IgD-negative memory B cell (primary cell): Measurements from ENCODE around the gene TROAP. TPM values are rescaled to one million over a fixed set of nuclear protein-coding genes. Genes with fewer than 3 reads are reported as not detected.

Source experiments
- H3K27ac Mint-ChIP-seq, 3 donors: one replicate each; pipeline ENCODE4 v1.8.0; 2020 to 2022; ENCODE audit warnings: mild to moderate bottlenecking in 3 of 3, mixed read lengths in 3 of 3, moderate library complexity in 1 of 3
- H3K27me3 Mint-ChIP-seq: one replicate; pipeline ENCODE4 v1.8.0; 2021; ENCODE audit warnings: mixed read lengths
- H3K36me3 Mint-ChIP-seq: one replicate; pipeline ENCODE4 v1.8.0; 2020; ENCODE audit warnings: mild to moderate bottlenecking, mixed read lengths
- H3K4me1 Mint-ChIP-seq, 3 donors: one replicate each; pipeline ENCODE4 v1.8.0; 2020 to 2022; ENCODE audit warnings: mixed read lengths in 3 of 3, mild to moderate bottlenecking in 1 of 3
- H3K4me3 Mint-ChIP-seq, 4 donors: one replicate each; pipeline ENCODE4 v1.8.0; 2020 to 2022; ENCODE audit warnings: mild to moderate bottlenecking in 4 of 4, mixed read lengths in 4 of 4, moderate library complexity in 3 of 4
- H3K9me3 Mint-ChIP-seq, 3 donors: one replicate each; pipeline ENCODE4 v1.8.0; 2020 to 2021; ENCODE audit warnings: mixed read lengths in 3 of 3, mild to moderate bottlenecking in 1 of 3
- polyA plus RNA-seq: library from polyadenylated mRNA; unstranded; fragments of 300-500 nt; fragmentation: Illumina TruSeq; gene quantifications from one replicate; pipeline ENCODE4 v1.2.3, GENCODE V29; 2021

The TROAP gene
- polyA plus RNA-seq, 1 donor from 2014 or later: not detected

DNA sequence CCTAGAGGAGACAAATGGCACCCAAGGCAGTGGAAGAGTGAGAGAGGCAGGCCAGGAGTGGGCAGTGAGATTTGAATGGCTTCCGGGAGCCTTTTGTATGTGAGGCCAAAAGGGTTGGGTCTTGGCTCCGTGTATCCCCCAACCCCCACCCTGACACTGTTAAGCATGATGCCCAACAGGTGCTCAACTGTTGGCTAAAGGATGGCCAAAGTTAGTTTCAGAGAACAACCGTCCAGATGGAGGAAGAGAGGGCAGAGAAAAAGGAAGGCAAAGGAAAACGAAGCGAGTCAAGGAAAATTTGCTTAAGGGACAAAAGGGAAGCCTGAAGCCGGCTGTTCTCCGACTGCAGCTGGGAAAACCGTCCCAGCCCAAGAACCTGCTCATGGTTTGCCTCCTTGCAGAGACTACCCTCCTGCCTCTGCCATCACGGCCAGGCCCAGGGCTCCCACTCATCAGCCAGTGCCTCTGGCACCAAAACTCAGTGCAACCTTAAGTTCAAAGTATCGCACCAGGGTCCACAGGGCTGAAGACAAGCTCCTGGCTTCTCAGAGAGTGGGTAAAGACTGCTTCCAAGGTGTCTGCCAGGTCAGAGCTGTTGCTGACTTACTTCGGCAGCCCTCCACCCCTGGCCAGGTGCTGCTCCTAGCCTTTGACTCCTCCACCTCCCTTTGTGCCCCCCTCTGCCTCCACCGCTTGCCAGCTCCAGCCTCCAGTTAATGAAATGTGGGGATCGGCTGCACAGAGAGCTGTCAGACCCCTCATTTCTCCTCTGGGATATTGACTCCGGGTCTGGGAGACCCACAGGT is 18.1 kb downstream of the TROAP start:
- Mint-ChIP-seq H3K36me3 (no peaks in the 10 kb centered on the region), H3K27ac (peak overlapping the region in 1 of 3 donors; percentile 47), H3K27me3 (peaks cover 46% of the 10 kb centered on the region), H3K9me3 (peaks cover 0 to 1% (median 0%) of the 10 kb centered on the region in 3 donors), H3K4me3 (peak overlapping the region; percentile 19 to 75 (median 34)), H3K4me1 (peaks cover 15 to 19% (median 15%) of the 10 kb centered on the region in 3 donors)

DNA sequence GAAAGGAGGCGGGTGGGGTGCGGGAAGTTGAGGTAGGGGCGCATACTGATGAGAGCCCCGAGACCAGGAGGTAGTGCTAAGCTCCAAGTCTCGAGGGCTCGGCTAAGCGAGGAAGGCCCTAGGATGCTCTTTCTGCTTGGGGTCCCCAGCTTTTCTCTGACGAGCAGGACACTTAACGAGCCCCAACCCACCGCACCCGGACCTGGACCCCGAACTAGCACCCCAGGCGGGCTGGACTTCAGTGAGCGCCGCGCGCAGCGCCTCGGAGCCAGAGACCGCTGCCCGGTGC is 18.7 kb downstream of the TROAP start:
- H3K36me3 Mint-ChIP-seq: no peaks in the 10 kb centered on the region
- peaks cover 0 to 1% (median 0%) of the 10 kb centered on the region in 3 donors for H3K9me3 Mint-ChIP-seq
- H3K27me3 Mint-ChIP-seq: peaks cover 48% of the 10 kb centered on the region
- H3K4me3 Mint-ChIP-seq: peak overlapping the region; percentile 19 to 61 (median 38)
- H3K27ac Mint-ChIP-seq: no peak overlapping the region
- peaks cover 16 to 19% (median 18%) of the 10 kb centered on the region in 3 donors for H3K4me1 Mint-ChIP-seq

DNA sequence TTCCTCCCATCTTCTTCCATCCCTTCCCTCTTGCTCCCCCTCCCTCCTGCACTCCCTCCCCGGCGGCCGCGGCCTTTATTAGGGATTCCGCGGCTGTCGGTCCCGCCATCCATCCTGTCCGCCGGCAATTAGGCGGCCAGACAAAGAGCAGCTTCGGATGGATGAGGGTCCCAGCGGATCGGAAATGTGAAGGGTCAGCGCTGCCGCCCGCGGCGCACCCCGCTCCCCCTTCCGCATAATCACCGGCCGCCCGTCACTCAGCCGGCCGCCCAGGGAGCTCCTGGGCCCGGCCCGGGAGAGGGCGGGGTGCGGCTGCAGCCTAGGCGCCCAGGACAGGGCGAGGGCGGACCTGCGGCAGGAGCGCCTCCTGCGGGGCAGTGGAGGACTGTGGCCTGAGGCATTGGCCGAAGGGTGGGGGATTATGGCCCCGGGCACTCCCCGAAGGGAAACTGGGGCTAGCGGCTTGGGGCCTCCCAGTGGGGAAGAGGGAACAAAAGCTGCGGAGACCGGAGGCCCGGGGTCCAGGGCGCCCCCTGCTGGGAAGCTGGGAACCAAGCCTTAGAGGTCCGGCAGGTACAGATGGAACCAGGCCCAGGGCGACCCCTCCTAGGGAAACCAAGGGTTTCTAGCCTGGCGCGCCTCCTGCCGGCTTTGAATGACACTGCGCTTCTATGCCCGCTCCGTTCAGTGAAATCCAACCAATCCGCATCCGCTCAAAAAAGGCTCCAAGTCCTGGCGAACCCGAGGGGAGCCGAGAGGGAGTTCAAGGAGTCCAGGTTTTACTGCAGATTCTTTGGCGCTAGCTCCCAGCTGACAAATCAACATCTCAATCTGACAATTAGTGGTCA is 19.2 kb downstream of the TROAP start:
- Mint-ChIP-seq H3K4me1 (peaks cover 20 to 22% (median 22%) of the 10 kb centered on the region in 3 donors), H3K4me3 (peak overlapping the region; percentile 73 to 91 (median 90)), H3K9me3 (peaks cover 0 to 1% (median 0%) of the 10 kb centered on the region in 3 donors), H3K27me3 (peaks cover 49% of the 10 kb centered on the region), H3K27ac (peak overlapping the region in 2 of 3 donors; percentile 73 to 86), H3K36me3 (no peaks in the 10 kb centered on the region)

DNA sequence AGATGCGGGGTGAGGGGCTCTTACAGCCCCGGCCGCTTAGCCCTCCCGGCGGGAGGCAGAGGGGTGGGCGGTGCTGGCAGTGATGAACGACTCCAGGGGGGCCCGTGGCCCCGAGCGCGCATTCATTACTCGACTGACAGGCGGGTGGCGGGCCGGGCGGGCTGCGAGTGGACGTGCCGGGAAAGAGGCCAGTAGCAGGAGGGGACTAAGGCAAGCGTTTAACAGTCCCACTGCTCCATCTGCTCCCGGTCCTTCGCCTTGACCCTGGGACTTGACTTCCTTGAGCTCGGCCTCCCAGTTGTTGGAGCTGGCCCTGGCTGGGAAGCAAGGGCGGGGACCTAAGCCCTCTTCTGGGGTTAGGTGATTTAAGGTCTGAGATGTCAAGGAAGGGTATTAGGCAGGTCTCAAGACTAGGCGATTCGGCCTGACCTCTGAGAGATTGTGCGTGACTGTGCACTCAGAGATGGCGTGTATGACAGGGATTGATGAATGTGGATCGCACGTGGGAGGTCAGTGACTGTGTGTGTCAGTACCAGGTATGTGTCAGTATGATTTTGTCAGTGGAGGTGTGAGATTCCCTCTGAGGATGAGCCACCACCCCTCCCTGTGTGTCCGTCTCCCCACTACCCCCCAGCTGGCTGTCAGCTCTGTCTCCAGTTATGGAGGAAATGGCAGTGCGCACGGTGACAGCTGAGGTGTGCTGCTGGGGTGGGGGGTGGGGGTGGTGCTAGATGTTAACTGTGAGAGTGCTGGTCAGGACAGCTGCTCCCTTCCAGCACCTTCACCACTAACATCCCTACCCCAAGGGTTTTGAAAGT is 20.1 kb downstream of the TROAP start:
- peaks cover 0 to 1% (median 0%) of the 10 kb centered on the region in 3 donors for H3K9me3 Mint-ChIP-seq
- H3K4me3 Mint-ChIP-seq: peak overlapping the region; percentile 73 to 91 (median 90)
- H3K27ac Mint-ChIP-seq: peak overlapping the region; percentile 73 to 86 (median 86)
- H3K4me1 Mint-ChIP-seq: peaks cover 20 to 24% (median 23%) of the 10 kb centered on the region in 3 donors
- H3K27me3 Mint-ChIP-seq: peaks cover 50% of the 10 kb centered on the region
- no peaks in the 10 kb centered on the region for H3K36me3 Mint-ChIP-seq

DNA sequence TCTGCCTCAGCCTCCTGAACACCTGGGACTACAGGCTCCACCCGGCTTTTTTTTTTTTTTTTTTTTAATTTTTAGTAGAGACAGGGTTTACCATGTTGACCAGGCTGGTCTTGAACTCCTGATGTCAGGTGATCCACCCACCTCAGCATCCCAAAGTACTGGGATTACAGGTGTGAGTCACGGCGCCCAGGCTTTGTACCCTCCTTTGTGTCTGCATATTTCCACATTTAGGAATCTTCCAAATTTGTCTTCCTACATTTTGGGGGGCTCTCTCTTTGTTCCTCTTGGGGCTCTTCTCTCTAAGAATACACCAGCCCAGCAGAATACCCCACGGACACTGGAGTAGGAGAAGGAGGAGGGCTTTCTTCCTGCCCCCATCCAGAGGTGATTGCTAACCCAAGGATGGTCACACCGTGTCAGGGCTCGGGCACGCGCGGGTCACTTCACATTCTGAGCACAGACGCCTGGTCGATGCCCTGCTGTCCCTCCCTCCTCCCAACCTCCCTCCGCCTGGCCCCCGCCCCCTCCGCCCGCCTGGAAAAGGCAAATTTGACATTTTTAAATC is 21.5 kb downstream of the TROAP start:
- Mint-ChIP-seq H3K27me3 (peaks cover 49% of the 10 kb centered on the region), H3K27ac (peak overlapping the region in 1 of 3 donors; percentile 59), H3K36me3 (no peaks in the 10 kb centered on the region), H3K4me1 (peaks cover 22 to 24% (median 23%) of the 10 kb centered on the region in 3 donors), H3K9me3 (peaks cover 0 to 1% (median 0%) of the 10 kb centered on the region in 3 donors), H3K4me3 (peak overlapping the region; percentile 41 to 91 (median 64))

DNA sequence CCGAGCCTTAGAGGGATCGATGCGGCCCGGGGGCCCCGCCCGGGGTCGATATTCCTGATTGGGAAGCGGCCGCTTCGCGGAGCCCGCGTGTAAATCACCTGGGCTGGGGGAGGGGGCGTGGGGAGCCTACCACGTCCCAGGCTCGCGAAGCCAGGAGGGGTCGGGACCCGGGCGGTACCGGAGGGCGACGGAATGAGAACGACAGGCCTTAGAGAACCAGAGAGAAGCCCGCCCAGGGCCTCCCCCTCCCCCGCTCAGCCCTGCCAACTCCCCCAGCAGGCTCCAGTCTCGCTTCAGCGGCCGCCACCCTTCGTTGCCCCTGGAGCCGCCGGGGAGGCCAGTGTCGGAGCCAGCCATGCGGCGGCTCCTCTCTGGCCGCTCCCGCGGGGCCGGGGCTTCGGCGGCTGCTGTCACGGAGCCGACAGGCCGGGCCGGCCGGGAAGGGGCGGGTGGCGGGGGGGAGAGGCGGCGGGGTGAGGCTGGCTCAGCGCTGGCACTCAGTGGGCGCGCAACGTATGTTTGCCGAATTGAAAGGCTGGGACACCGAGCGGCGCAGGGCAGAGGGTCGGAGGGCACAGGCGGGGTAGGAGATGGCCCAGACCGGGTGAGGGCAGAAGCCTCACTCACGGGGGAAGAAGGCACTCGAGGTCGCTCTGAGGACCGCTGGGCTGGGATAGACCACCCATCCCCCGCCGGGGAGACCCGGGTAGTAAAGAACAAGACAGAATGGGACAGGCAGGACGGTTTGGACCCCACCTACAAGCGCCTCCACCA is 22.2 kb downstream of the TROAP start:
- H3K36me3 Mint-ChIP-seq: no peaks in the 10 kb centered on the region
- H3K4me1 Mint-ChIP-seq: peaks cover 21 to 23% (median 22%) of the 10 kb centered on the region in 3 donors
- peak overlapping the region in 1 of 3 donors; percentile 28 for H3K27ac Mint-ChIP-seq
- H3K27me3 Mint-ChIP-seq: peaks cover 48% of the 10 kb centered on the region
- H3K9me3 Mint-ChIP-seq: peaks cover 0 to 1% (median 0%) of the 10 kb centered on the region in 3 donors
- peak overlapping the region; percentile 55 to 91 (median 76) for H3K4me3 Mint-ChIP-seq

DNA sequence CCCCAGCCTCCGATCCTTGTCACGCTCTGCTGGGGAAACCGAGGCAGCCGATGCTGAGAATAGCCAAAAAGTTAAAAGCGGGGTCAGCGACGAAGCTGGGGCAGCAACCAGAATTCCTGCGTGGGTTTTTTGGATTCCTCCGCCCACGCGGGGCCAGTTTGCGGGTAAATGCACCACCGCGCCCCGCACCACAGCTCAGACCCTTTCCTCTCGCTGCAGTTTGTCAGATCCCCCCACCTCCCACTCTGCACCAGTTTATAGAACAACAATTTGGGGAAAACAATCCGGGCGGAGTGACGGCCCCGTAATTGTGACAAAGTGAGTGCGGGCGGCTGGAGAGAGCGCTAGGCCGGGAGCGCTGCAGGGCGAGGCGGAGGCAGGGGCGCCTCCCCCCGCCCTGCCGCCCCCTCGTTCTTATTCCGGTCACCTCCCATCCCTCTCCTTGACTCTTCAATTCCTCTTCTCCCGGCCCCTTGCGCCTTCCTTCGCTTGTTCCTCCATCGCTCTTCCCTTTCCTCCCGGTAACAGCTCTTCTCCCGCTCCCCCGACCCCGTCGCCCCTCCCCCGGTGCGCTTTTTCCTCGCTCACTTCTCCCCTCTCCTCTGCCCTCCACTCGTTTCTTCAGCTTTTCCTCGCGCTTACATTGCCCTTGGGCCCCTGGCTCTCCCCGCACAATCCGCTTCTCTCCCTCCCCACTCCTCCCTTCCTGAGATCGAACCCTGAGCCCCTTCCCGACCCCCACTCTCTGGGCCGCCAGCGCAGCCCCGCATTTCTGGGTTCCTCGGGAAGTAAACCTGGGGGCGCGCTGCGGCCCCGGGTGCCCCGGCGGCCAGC is 23.0 kb downstream of the TROAP start:
- peak overlapping the region; percentile 72 to 91 (median 84) for H3K4me3 Mint-ChIP-seq
- peaks cover 15 to 22% (median 19%) of the 10 kb centered on the region in 3 donors for H3K4me1 Mint-ChIP-seq
- peaks cover 50% of the 10 kb centered on the region for H3K27me3 Mint-ChIP-seq
- peaks cover 0 to 1% (median 0%) of the 10 kb centered on the region in 3 donors for H3K9me3 Mint-ChIP-seq
- H3K27ac Mint-ChIP-seq: peak overlapping the region in 2 of 3 donors; percentile 28 to 59
- H3K36me3 Mint-ChIP-seq: no peaks in the 10 kb centered on the region

DNA sequence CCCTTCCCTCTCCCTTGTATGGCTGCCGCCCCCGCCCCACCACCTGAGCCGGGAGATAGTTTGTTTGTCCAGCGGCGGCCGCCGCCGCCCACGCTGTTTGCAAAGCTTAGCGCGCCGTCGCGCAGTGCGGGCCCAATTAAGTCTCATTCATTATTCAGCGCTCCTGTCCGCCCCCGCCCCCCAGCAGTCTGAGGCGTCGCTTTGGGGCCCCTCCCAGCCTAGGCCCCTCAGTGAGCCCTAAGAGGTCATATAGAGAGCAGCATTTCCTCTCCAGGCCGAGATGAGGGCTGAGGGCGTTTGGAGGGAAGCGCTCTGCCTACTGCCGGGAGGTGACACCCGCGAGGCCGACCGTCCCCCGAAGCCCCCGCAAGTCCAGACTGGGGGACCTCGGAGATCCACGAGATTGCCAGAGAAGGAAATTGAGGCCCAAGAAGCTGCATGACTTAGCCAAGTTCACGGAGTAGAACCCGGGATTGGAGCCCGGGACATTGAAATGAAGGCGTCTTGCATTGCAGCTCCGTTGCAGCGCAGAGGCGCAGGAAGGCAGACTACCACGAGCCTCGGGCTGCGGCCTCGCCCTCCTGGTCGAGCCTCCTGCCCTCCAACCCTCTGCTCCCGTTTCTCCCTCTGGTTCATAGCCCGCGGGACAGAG is 23.7 kb downstream of the TROAP start, which contains the start of gene DNAJC22:
Gene DNAJC22 (plus strand): TSS at position 230 of the 652 bp plus-strand sequence. CDS start 1,985 bp downstream, outside the sequence.
- H3K9me3 Mint-ChIP-seq: peaks cover 0 to 1% (median 0%) of the 10 kb centered on the region in 3 donors
- H3K27me3 Mint-ChIP-seq: peaks cover 53% of the 10 kb centered on the region
- peak within 1 kb of the TSS; percentile 72 to 91 (median 84) for H3K4me3 Mint-ChIP-seq
- no peaks in the 10 kb centered on the region for H3K36me3 Mint-ChIP-seq
- H3K4me1 Mint-ChIP-seq: peaks cover 15 to 22% (median 19%) of the 10 kb centered on the region in 3 donors
- H3K27ac Mint-ChIP-seq: peak within 1 kb of the TSS; percentile 28 to 76 (median 59)

DNA sequence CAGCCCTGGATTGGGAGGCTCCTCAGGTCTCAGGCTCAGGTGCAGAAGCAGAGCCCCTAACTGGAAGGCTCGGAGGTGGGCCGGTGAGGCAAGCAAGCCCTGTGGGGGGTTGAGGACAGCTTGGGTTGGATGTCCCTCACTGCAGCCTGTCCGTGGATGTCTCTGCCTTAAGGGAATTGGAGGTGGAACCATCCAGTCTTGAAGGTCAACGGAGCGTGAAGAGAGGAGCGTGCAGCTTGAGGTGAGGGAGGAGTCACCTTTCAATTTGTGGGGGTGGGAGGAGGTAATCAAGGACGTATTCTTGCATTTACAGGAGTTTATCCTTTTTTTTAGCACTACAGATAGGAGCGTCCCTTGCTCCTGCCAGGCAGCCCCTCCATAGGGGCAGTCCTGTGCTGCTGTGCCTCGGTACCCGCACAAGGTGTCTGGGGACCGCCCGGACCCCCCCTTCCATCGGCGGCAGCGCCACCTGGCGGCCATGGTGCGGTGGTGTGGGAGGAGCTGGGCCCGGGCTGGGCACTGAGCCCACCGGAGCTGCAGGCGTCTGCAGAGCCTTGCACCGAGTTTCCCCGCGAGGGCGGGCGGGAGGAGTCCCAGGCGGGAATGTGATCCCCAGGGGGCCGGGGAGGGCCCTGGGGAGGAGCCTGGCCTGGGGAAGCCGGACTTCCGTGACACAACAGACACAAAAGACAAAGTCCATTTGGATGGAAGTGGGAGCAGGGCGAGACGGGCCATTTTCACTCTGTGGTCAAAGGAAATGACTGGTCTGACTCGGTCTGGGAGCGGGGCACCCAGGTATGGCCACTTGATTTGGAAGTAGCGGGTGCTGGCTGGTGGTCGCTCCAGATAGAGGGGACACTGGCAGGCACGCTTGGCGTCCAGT is 24.5 kb downstream of the TROAP start:
- Mint-ChIP-seq H3K36me3 (no peaks in the 10 kb centered on the region), H3K9me3 (peaks cover 0 to 1% (median 0%) of the 10 kb centered on the region in 3 donors), H3K27me3 (peaks cover 56% of the 10 kb centered on the region), H3K27ac (peak overlapping the region in 2 of 3 donors; percentile 39 to 76), H3K4me1 (peaks cover 13 to 21% (median 19%) of the 10 kb centered on the region in 3 donors), H3K4me3 (peak overlapping the region; percentile 71 to 90 (median 84))

DNA sequence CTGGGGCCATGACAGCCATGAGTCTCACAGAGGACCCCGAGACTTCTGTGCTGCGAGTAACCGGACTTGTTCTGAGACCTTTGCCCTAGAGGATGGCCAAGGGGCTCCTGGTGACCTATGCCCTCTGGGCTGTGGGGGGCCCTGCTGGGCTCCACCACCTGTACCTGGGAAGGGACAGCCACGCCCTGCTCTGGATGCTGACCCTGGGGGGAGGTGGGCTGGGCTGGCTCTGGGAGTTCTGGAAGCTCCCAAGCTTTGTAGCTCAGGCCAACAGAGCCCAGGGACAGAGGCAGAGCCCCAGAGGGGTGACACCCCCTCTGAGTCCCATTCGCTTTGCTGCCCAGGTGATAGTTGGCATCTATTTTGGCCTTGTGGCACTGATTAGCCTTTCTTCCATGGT is 25.7 kb downstream of the TROAP start:
- H3K27me3 Mint-ChIP-seq: peaks cover 60% of the 10 kb centered on the region
- peaks cover 13 to 15% (median 13%) of the 10 kb centered on the region in 3 donors for H3K4me1 Mint-ChIP-seq
- H3K9me3 Mint-ChIP-seq: peaks cover 0 to 1% (median 0%) of the 10 kb centered on the region in 3 donors
- peak overlapping the region in 1 of 3 donors; percentile 67 for H3K27ac Mint-ChIP-seq
- no peaks in the 10 kb centered on the region for H3K36me3 Mint-ChIP-seq
- H3K4me3 Mint-ChIP-seq: no peak overlapping the region

DNA sequence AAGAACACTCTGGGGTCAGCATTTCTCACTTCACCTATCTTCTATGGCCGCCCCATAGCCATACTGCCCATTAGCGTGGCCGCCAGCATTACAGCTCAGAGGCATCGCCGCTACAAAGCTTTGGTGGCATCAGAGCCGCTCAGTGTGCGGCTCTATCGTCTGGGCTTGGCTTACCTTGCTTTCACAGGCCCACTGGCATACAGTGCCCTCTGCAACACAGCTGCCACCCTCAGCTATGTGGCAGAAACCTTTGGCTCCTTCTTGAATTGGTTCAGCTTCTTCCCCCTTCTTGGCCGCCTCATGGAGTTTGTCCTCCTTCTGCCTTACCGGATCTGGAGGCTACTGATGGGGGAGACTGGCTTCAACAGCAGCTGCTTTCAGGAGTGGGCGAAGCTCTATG is 26.2 kb downstream of the TROAP start:
- peak overlapping the region in 1 of 3 donors; percentile 67 for H3K27ac Mint-ChIP-seq
- H3K4me3 Mint-ChIP-seq: peak overlapping the region in 1 of 4 donors; percentile 3
- peaks cover 0 to 1% (median 0%) of the 10 kb centered on the region in 3 donors for H3K9me3 Mint-ChIP-seq
- H3K36me3 Mint-ChIP-seq: no peaks in the 10 kb centered on the region
- H3K27me3 Mint-ChIP-seq: peaks cover 55% of the 10 kb centered on the region
- H3K4me1 Mint-ChIP-seq: peaks cover 10 to 15% (median 13%) of the 10 kb centered on the region in 3 donors
